ENCODE results near the gene GUCY1A2.

DNA sequence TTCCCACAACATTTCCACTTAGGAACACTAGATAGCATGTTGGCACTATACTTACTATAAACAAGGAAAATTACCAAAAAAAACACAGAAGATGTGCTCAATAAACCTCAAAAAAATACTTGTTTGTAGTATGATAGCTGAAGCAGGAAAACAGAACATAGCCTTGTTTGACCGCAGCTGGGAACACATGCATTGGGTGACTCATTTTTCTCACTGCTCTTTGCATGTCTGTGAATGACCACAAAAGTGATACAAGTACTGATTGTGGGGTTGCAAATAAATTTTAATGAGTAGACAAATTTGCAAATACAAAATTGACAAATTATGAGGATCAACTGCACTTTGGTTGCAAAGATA lies 22.8 kb upstream of the GUCY1A2 start:
- no peak for TF ChIP-seq POLR2A (IDR thresholded peaks at IDR 0.05)
- TF ChIP-seq, protein P1, sequence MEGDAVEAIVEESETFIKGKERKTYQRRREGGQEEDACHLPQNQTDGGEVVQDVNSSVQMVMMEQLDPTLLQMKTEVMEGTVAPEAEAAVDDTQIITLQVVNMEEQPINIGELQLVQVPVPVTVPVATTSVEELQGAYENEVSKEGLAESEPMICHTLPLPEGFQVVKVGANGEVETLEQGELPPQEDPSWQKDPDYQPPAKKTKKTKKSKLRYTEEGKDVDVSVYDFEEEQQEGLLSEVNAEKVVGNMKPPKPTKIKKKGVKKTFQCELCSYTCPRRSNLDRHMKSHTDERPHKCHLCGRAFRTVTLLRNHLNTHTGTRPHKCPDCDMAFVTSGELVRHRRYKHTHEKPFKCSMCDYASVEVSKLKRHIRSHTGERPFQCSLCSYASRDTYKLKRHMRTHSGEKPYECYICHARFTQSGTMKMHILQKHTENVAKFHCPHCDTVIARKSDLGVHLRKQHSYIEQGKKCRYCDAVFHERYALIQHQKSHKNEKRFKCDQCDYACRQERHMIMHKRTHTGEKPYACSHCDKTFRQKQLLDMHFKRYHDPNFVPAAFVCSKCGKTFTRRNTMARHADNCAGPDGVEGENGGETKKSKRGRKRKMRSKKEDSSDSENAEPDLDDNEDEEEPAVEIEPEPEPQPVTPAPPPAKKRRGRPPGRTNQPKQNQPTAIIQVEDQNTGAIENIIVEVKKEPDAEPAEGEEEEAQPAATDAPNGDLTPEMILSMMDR (IDR thresholded peaks at IDR 0.05): no peak
